HK-2 (cell line): Measurements from ENCODE around the gene NCS1.
"Not testable (repeated sequence)": the region's sequence is repeated elsewhere in the genome, so short reads cannot be mapped to it uniquely, and the experiment has no call there.

Source experiments
- DNase-seq: peaks from one replicate; pipeline ENCODE4 v3.0.0-alpha.2; 2018; ENCODE audit not compliant: unreplicated experiment

NCS1 gene

DNA sequence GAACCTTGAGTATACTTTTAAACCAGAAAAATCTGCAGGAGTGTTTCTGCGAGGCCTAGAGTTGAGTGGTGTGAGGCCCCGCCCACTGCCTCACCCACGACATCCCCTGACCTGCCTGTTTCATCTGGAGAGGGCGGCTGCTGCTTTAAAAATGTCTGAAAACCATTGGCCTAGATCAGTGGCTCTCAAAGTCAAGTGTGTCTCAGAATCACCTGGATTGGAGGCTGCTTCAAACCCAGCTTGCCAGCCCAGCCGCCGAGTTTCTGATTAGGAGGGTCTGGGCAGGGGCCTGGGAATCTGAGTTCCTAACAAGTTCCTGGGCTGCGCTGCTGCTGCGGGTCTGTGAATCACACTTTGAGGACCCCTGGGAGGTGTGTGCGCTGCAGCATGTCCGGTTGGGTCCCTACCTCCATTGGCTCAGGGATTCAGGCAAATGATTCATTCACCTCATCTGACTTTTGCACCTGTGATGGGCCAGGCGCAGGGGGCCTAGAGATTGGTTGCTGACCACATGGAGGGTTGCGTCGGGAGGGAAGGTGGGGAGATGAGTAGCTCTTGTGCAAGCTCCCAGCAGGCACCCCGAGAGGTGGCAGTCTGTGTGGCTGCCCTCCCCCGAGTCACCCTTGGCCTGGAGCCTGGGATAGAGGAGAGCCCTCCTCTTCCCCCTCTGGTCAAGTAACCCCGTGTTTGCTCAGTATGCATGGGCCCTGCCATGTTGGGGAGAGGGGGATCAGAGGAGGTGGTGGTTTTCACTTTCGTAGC is 65.7 kb downstream of the NCS1 start:
- peak; percentile 13 for DNase-seq

DNA sequence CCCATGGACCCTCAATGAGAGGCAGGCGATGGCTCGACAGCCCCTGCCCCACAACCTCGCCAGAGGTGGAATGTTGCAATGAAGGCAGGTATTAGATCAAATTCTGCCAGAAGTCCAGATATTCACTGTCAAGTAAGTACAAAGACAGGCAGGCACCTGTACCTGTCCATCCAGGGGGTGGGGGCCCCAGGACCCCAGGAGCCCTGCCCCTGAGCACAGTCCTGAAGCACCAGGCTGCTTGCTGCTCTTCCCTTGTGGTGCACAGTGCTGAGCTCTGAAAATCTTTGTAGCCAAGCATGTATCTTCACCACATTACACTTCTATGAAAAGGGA is 67.1 kb downstream of the NCS1 start:
- DNase-seq = no peak

DNA sequence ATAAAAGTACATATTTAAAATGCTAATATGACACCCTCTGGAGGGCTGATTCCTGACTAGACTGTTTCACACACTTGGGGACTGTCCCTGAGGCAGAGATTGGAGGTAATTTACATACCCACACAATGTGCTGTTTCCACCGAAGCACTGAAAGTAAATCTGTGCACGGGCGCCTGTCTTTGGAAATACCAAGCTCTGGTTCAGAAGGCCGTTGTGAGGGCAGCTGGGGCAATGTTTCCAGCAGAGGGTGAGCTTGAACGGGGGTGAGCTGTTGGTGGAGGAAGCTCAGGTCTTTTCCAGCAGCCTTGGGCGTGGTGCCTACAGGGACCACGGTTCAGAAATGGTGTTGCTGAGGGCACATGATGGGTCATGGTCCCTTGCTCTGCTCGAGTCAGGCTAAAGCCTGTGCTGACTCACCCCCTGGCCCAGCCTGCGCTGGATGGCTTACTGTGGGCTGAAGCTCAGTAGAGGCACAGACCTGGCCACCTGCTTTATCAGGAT is 67.6 kb downstream of the NCS1 start:
- DNase-seq = peak; percentile 67

DNA sequence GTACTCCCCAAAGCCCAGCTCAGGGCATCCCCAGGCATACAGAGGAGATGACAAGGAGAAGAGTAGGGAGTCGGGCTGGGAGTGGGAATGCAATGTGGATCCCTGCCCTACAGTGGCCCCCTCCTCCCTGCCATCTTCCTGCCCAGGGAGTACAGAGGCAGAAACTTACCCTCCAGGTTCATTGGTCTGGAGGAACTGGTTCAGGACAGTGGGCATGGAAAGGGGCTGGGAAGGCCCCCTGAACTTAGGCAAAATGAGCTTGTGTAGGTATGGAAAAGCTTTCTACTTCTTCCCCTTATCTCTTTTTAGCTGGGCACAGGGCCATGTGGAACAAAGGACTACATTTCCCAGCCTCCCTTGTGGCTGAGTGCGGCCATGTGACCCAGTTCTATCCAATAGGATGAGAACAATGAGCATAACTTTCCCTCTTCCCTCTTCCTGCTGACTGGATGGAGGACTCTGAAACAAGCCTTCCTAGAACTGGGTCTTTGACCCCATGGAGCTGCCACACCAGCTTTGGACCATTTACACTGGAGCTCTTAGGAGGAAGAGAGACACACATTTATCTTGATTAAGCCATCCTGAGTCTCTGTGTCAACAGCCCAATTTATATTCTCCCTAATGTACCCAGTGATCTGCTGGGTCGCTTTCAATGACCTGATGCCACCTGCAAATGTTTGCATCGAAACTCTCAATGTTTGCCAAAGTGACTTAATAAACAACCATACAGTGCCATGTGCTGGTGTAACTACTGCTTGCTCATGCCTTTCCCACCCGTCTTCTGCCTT is 68.4 kb downstream of the NCS1 start:
- DNase-seq = peak; percentile 57

DNA sequence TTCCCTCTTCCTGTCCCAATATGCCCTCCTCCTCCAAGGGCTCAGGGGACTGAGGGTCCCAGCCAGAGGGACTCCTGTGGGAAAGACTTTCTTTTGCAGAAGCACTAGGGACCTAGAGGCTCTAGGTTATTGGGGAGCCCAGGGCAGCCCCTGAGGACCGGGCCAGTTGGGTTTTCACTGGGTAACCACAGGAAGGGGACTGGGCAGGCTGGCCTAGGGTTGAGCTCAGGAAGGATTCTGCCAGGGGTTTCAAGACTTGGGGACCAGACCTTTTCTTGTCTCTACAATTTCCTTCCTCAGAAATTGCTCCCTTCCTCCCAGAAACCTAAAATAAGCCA is 69.0 kb downstream of the NCS1 start:
- DNase-seq = no peak

DNA sequence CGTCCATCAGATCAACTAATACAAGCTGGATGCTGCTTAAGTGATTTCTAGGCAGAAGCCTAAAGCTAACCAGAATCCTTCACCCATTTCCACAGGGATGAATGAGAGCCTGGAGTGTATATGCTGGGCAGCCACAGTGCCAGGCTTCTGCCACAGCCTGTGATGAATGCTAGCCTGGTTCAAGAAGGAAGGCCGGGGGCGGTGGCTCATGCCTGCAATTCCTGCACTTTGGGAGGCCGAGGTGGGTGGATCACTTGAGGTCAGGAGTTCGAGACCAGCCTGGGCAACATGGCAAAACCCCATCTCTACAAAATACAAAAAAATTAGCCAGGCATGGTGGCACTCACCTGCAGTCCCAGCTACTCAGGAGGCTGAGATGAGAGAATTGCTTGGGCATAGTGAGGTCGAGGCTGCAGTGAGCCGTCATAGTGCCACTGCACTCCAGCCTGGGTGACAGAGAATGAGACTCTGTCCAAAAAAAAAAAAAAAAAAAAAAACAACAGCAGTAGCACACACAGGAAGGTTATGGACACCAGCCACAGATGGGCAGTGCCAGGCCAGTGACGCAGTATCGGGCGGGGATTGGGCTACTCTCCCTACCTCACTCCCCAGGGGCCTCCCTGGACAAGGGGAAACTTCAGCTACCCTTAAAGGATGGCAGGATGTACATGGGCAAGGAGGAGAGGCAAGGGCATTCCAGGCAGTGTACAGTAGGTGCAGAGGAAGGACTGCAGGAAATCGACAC is 70.2 kb downstream of the NCS1 start:
- no peak for DNase-seq

DNA sequence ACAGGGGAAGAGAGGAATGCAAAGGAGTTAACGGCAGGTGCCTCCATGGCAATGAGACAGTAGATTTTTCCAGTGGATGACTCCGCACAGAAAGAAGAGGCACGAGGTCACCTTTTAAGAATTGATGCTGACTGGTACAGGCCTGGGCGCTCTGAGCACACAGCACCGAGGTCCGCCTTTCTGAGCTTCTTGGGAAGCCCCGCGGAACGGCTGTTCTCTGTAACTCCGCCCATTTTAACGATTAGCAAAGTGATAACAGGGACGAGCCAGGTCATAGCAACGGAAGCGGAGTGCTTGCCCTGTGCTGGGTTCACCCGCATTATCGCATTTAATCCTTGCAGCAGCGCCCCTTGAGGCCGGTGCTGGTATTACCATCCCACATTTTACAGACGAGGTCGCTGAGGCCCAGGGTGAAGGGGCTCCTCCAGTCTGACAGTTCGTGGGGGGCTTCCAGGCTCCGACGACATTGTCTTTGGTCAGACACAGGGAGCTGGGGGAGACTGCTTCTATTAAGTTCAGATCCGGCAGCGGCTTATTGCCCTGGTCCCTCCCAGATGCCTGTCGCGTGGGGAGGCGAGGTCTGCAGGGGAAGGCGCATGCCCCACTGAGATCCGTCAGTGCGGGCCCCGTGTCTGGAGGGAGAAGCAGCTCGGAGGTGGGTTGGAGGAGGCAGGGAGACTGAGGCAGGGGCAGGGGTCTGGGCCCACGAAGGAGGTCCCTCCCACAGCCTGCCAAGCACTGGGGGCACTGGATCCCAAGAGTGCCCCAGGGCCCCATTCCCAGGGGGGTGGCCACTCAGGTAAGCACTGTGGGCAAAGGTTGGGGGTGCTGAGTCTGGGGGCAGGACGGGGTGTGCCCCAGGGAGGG is 71.0 kb downstream of the NCS1 start:
- peak; percentile 84 for DNase-seq

DNA sequence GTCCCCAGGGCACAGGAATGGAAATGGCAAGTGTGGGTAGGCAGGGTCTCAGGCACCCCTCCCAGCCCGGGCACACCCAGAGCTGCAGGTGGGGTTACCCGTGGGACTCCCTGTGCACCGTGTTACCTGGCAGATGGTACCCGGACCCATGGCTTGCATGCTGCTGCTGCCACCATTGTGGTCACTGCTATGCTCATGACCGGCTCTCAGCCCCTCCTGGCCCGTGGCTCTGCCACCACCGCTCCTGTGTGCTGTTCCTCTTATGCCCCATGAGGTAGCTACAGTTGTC is 71.6 kb downstream of the NCS1 start:
- DNase-seq = no peak

DNA sequence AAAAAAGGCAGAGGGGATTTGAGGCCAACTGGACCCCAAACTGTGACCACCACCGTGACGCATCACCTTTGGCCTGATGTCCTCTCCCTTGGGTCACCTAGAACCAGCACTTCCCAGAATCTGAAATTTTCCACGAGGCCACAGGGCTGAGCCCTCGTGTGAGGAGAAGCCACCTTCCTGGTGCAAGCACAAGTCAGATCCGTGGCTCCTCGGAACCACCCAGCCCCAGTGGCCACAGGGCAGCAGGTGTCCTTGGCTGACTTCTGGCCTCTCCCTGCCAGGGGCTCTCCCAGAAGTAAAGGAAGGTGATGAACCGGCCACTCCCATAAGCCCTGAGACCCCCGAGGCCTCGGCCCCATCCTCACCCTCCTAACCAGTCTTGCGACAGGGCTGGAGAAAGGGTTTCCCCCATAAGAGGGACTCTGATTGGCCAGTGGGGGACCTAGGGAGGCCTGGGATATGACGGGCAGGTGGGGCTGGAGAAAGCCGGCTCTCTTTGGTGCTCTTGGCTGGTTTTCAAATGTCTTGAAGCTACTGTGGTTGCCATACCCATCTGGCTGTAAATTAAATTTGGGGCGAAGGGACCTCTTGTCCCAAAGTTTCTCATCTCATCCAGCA is 72.5 kb downstream of the NCS1 start:
- no peak for DNase-seq

DNA sequence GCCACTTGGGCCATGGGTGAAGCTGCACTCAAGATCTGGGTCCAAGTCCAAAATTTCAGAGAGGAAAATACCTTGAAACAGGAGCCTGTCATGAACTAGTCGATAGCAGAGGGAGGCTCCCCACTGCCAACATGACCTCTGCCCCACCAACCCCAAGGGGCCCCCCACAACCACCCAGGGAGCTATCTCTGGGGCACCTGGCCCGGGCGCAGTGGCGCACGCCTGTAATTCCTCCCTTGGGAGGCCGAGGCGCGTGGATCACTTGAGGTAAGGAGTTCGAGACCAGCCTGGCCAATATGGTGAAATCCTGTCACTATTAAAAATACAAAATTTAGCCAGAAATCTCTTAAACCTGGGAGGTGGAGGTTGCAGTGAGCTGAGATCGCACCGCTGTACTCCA is 73.3 kb downstream of the NCS1 start:
- DNase-seq = no peak

DNA sequence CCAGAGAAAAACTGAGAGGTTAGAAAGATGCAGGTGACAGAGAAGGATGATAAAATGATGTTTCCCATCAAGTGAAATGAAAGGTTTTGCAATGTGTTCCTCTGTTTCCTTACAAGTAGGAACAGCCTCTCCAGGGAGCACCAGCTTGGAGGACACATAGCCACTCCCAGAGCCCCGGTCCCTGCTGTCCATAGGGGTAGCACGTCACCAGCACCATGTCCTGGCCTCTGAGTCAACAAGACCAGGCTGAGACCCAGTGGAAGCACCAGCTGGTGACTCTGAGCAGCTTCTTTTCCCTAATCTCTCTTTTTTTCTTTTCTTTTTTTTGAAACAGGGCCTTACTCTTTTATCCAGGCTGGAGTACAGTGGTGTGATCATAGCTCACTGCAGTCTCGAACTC is 73.9 kb downstream of the NCS1 start:
- DNase-seq = no peak

DNA sequence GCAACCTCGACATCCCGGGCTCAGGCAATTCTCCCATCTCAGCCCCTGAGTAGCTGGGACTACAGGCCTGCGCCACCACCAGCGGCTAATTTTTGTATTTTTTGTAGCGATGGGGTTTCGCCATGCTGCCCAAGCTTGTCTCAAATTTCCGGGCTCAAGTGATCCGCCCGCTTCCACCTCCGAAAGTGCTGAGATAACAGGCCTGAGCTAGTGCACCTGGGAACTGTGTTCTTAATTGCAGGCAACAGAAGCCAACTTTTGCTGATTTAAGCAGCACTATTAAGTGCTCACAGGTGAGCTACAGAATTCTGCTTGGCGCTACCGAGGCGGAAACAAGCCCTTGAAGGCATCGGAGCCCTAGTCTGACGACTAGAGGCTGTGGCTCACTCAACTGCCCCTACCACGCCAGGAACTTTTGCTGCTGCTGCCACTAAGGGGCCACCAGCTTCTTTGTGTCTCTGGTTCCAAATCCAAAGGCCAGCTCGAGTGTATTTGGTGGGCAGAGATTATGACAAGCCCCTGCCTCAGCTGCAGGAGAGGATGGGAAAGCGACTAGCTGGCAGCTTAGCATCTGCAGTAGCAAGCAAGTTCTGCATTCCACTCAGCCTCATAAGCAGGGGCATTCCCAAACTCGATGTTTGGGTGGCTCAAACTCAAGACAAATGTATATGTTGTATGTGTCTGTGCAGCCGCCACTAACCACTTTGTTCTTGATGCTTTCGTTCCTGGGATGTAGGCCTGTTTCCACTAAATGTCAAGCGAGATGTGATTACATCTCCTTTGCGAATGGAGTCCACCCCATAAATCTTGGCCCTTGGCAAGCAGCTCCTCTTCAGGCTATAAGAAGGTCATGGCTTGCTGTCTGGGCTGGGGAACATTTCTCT is 82.8 kb downstream of the NCS1 start:
- no peak for DNase-seq

DNA sequence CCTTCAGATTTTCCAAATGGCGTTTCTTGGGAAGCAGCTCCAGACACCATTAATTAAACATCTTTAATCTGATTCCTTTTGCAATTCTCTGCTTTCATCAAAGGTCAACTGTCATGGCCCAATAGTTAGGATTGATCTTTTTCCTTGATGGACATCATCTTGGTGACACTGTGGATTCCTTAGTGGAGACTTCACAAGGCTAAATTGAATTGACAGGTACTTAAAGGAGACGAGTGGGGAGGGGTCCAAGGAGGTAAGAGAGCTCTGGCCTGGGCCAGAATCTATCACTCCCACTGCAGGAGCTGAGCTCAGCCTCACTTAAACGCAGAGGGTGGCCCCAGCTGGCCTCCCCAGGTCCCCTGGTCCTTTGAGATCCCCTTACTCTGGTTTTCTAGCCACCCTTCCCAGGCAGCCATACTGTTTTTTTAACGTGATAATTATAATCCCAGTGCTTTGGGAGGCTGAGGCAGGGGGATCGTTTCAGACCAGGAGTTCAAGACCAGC is 83.5 kb downstream of the NCS1 start:
- no peak for DNase-seq

DNA sequence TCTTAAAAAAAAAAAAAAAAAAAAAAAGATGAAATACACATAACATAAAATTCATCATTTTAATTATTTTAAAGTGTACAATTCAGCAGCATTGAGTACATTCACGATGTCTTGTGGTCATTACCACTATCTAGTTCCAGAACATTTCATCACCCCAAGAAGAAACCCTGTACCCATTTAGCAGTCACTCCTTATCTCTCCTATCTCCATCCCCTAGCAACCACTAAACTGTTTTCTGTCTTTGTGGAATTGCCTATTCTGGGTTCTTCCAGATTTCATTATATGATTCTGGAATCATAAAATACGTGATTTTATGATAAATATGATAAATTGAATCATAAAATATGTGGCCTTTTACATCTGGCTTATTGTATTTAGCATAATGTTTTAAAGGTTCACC is 84.4 kb downstream of the NCS1 start:
- DNase-seq = no peak

DNA sequence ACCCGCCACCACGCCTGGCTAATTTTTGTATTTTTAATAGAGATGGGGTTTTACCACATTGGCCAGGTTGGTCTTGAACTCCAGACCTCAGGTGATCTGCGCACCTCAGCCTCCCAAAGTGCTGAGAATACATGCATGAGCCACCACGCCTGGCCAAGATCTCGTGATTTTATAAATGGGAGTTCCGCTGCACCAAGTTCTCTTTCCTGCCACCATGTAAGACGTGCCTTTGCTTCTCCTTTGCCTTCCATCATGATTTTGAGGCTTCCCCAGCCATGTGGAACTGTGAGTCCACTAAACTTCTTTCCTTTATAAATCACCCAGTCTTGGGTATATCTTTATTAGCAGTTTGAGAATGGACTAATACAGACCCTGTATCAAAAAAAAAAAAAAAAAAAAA is 85.9 kb downstream of the NCS1 start:
- not testable (repeated sequence) for DNase-seq

DNA sequence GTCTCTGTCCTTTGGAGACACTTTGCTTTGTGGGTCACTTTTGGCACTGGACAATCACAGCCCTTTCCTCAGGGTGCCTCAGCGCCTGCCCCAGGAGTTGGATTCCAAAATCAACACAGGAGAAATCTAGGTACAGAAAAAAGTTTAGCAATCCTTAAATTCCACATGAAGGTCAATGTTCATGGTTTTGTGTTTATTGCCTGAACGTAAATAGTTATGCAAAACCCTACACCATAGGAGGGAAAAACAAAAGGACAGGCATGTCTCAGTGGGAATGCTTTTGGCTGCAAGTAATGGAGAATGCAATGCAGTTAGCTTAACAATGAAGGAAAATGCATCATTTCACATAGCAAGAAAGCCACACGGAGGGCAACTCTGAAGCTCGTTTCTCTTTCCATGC is 86.8 kb downstream of the NCS1 start:
- no peak for DNase-seq

DNA sequence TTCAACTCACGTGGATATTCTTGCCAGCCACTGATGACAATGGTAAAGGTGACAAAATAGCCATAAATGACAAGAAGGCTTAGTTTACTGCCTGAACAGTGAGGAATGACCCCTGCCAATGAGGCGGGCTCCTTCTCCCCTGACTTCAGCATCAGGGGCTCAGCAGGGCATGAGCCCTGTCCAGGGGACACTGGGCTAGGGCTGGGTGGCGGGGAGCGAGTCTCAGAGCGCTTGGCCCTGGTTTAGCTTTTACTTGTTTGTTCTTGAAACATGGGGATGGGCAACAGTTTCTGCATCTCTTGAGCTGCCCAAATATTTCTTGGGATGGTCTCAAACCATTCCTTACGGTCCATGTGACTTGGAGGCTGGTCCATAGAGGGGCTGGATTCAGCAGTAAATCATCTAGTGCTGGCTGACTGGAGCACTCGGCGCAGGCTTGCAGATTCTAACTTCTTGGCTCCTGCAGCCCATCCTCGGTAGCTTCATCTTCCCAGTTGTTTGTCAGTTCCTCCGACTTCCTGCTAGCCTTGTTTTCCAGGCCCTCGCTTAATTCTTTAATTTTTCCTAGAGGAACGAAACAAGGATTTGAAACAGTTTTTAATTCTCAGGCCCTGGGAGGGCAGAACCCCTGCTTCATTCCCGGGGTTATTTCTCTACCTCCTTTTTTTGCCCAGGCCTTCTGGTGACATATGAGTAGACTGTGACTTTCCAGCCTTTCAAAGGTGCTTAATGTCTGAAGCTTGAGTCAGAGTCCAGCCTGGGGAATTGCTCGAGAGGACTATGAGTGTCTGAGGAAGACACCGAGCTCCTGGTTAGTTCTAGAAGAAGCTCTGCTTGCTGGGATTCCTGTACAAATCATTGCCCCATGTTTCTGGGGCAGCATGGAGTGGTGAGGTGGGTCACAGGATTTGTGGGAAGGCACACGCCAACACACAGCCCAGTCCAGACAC is 88.9 kb downstream of the NCS1 start:
- no peak for DNase-seq

DNA sequence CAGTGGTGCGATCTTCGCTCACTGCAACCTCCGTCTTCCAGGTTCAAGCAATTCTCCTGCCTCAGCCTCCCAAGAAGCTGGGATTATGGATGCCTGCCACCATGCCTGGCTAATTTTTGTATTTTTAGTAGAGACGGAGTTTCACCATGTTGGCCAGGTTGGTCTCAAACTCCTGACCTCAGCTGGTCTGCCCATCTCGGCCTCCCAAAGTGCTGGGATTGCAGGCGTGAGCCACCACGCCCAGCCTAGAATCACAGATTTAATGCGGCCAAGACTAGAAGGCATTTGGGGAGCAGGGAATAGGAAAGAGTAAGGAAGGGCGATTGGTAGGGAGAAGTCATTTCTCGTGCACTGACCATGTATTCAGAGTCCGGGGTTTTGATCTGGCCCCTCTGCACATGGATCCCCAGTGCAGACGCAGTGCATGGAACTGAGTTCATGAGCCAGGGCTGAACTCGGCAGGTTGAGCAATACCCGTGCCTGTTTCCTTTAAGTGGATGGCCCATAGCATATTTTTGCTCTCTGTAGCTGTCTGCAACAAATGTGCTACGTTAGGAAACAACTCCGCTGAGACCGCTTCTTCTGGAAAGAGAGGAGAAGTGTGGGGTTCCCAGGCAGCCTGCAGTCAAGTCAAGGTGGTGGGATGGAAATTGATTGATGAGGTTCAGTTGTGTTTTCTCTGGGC is 90.0 kb downstream of the NCS1 start:
- DNase-seq = no peak

DNA sequence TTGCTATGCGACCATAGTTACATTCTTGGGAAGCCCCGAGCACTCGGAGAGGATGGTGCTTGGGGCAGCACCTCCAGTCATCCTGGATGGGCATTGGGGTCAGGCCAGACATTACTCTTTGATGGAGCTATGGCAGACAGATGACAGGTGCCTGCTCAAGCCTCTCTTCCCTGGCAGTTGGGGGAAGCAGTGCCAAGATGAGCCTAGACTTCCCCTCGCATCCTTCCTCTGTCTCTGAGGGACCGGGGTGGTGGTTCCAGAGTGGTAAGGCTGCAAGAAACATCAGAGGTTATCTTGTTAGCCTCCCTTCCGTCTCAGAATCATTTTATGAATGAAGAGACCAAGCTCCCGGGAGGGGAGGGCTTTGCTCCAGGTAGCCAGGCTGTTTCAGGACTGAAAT is 90.6 kb downstream of the NCS1 start:
- DNase-seq = no peak
